Bronchial epithelial cell (primary cell): ENCODE data around the gene BPI. TPM values are rescaled to one million over a fixed set of nuclear protein-coding genes. Genes with fewer than 3 reads are reported as not detected.

Source experiments
- DNase-seq: peaks from one replicate; pipeline ENCODE4 v3.0.0-alpha.2; 2010; ENCODE audit warnings: low read depth
- FAIRE-seq: peaks from 2 replicates; lab custom pipeline; 2011; peaks lifted over from hg19 to GRCh38; lab: Jason Lieb, UNC
- H3K27me3 ChIP-seq: 2 replicates; pipeline ENCODE4 v1.5.1; 2011; ENCODE audit warnings: low read length; ENCODE audit not compliant: control insufficient read depth, insufficient read depth
- H3K36me3 ChIP-seq: 2 replicates; pipeline ENCODE4 v1.5.1; 2011; ENCODE audit warnings: low read length; ENCODE audit not compliant: control insufficient read depth, insufficient read depth
- H3K4me3 ChIP-seq: 2 replicates; pipeline ENCODE4 v1.5.1; 2011; ENCODE audit warnings: mild to moderate bottlenecking, low read depth, low read length, control low read depth
- CTCF ChIP-seq: IDR thresholded peaks from 2 replicates; pipeline ENCODE4 v1.5.1; 2011; ENCODE audit warnings: mild to moderate bottlenecking, moderate library complexity, low read length, control low read depth, inconsistent platforms; ENCODE audit not compliant: insufficient read depth, severe bottlenecking
- total RNA-seq: library from RNA; depleted of rRNA; stranded (reverse); fragments of >200 nt; gene quantifications from 2 replicates; pipeline ENCODE4 v1.2.1, GENCODE V29; 2014

BPI gene
- total RNA-seq, 1 donor from 2014 or later: not detected

- no peaks in the 10 kb centered on the region for H3K36me3 ChIP-seq
- TF ChIP-seq CTCF: no peak
- no peak for DNase-seq
- no peak overlapping the region for H3K4me3 ChIP-seq
- peaks cover 6% of the 10 kb centered on the region for H3K27me3 ChIP-seq
- FAIRE-seq: no peak
These were observed 36.7 kb downstream of the BPI start for GRCh38 chr20:38340693-38341092.

- Histone ChIP-seq H3K36me3 (no peaks in the 10 kb centered on the region), H3K4me3 (no peak overlapping the region), H3K27me3 (peaks cover 8% of the 10 kb centered on the region)
- DNase-seq (no peak), FAIRE-seq (no peak)
- TF ChIP-seq CTCF: no peak
These were observed 38.3 kb downstream of the BPI start for GRCh38 chr20:38342216-38342615.

GRCh38 chr20:38342713-38343310, 38.9 kb downstream of the BPI start:
- H3K27me3 ChIP-seq: peaks cover 9% of the 10 kb centered on the region
- no peak for TF ChIP-seq CTCF
- H3K36me3 ChIP-seq: no peaks in the 10 kb centered on the region
- no peak overlapping the region for H3K4me3 ChIP-seq
- FAIRE-seq (no peak), DNase-seq (no peak)

- Histone ChIP-seq H3K4me3 (no peak overlapping the region), H3K27me3 (peaks cover 9% of the 10 kb centered on the region), H3K36me3 (no peaks in the 10 kb centered on the region)
- DNase-seq: no peak
- no peak for TF ChIP-seq CTCF
- FAIRE-seq: no peak
These were observed 39.6 kb downstream of the BPI start for GRCh38 chr20:38343311-38344106.

GRCh38 chr20:38344107-38344701, 40.2 kb downstream of the BPI start:
- Histone ChIP-seq H3K36me3 (no peaks in the 10 kb centered on the region), H3K27me3 (peaks cover 7% of the 10 kb centered on the region), H3K4me3 (no peak overlapping the region)
- DNase-seq (no peak), FAIRE-seq (no peak)
- no peak for TF ChIP-seq CTCF
